Thyroid gland (tissue), 4 donors: Measurements from ENCODE around the gene RNF220. TPM values are rescaled to one million over a fixed set of nuclear protein-coding genes. Genes with fewer than 3 reads are reported as not detected.
"Not testable (repeated sequence)": the region's sequence is repeated elsewhere in the genome, so short reads cannot be mapped to it uniquely, and the experiment has no call there.

Source experiments
- DNase-seq, 2 donors: peaks; one replicate each; pipeline ENCODE4 v3.0.0-alpha.2; 2019
- H3K27ac ChIP-seq, 3 donors: fragments of 200-600 bp; sonication (generic); 1 replicate in 2 of 3; 2 replicates in 1 of 3; pipeline ENCODE4 v1.5.1; 2016 to 2019; ENCODE audit warnings: mild to moderate bottlenecking in 1 of 3, moderate library complexity in 1 of 3
- H3K27me3 ChIP-seq: fragments of 200-600 bp; sonication (generic); one replicate; pipeline ENCODE4 v1.5.1; 2019
- H3K36me3 ChIP-seq, 2 donors: fragments of 200-600 bp; sonication (generic); one replicate each; pipeline ENCODE4 v1.5.1; 2016 to 2019
- H3K4me1 ChIP-seq, 2 donors: fragments of 200-600 bp; sonication (generic); one replicate each; pipeline ENCODE4 v1.5.1; 2017 to 2019
- H3K4me3 ChIP-seq, 3 donors: fragments of 200-600 bp; sonication (generic); replicated peaks in 1 of 3; 1 replicate in 2 of 3; 2 replicates in 1 of 3; pipeline ENCODE4 v1.5.1; 2016; ENCODE audit warnings: mild to moderate bottlenecking in 1 of 3
- H3K9me3 ChIP-seq: fragments of 200-600 bp; sonication (generic); one replicate; pipeline ENCODE4 v1.5.1; 2017
- POLR2A ChIP-seq, 2 donors: fragments of 450-650 bp; IDR thresholded peaks; one replicate each; pipeline ENCODE4 v1.6.1; 2017; ENCODE audit warnings: antibody characterized with exemption in 2 of 2, mild to moderate bottlenecking in 2 of 2, moderate library complexity in 1 of 2
- WGBS, 2 donors: methylation state at CpG; one replicate each; pipeline ENCODE4 v1.1.5; 2017; 5-methylcytosine and 5-hydroxymethylcytosine counted together
- intact Hi-C: fragments of 100-400 bp; cut with DNase I; formaldehyde crosslinking; loops from one replicate; pipeline ENCODE4 v1.15.1; 2023
- total RNA-seq, 4 donors: library from RNA; depleted of rRNA; stranded (reverse); fragments of >200 nt; gene quantifications; one replicate each; pipeline ENCODE4 v1.2.3, GENCODE V29; 2016
- TF ChIP-seq, protein P1 (sequence below), 6 experiments: fragments of 200-600 bp in 3 of 6; fragments of 450-650 bp in 3 of 6; sonication (generic) in 3 of 6; IDR thresholded peaks; one replicate each; pipeline ENCODE4 v1.5.1; 2016 to 2019; ENCODE audit warnings: antibody characterized with exemption in 6 of 6, mild to moderate bottlenecking in 2 of 6, inconsistent platforms in 1 of 6, moderate library complexity in 1 of 6

The RNF220 gene
- total RNA-seq, 4 donors from 2014 or later = 88.7 to 117 (median 102) TPM

DNA sequence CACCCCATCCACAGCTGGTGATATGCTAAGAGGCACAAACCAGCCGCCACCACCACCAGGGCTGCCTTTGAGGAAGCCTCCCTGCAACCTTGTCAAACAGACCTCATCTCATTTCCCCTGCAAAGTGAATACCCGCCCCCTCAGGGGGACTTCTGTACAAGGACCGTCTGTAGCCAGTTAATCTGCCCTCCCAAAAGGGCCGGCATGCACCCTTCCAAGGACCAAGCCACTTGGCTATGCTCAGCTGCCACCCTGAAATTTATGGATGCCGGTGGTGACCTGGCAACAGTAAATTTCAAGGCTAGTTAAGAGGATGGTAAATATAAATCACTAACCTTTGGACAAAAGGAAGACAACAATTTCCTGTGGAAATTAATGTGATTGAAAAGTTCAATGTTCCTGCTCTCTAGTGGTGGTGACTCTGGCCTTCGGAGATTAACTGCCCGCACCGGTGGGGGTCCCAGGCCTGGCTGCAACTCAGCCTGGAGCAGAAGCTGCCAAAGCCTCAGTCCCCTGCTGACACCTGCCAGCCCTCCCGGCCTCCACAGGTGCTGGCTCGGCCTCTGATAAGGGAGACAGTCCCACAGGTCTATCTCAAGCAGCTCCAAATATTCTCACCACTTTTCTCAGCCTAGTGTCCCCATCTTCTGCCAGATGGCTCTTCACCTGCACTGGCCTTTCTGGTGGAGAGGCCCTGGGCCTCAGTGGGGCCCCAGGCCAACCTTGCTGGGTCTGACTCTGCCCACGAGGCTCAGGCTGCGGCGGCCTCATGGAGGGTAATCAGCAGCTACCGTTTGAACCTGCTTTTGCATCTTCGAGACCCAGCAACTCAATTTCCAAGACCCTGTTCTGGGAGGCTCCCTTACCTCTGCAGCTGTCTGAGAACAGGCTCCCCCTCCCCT is 257.0 kb downstream of the RNF220 start:
- TF ChIP-seq, protein P1, sequence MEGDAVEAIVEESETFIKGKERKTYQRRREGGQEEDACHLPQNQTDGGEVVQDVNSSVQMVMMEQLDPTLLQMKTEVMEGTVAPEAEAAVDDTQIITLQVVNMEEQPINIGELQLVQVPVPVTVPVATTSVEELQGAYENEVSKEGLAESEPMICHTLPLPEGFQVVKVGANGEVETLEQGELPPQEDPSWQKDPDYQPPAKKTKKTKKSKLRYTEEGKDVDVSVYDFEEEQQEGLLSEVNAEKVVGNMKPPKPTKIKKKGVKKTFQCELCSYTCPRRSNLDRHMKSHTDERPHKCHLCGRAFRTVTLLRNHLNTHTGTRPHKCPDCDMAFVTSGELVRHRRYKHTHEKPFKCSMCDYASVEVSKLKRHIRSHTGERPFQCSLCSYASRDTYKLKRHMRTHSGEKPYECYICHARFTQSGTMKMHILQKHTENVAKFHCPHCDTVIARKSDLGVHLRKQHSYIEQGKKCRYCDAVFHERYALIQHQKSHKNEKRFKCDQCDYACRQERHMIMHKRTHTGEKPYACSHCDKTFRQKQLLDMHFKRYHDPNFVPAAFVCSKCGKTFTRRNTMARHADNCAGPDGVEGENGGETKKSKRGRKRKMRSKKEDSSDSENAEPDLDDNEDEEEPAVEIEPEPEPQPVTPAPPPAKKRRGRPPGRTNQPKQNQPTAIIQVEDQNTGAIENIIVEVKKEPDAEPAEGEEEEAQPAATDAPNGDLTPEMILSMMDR (IDR thresholded peaks at IDR 0.05) = no peak
- TF ChIP-seq POLR2A (IDR thresholded peaks at IDR 0.05) = no peak
- H3K9me3 ChIP-seq = no peaks in the 10 kb centered on the region
- peaks cover 0 to 13% of the 10 kb centered on the region in 2 donors for H3K4me1 ChIP-seq
- intact Hi-C loops = no loop called here
- no peak overlapping the region for H3K4me3 ChIP-seq
- WGBS, 2 donors = 70 to 72% methylated on average over 15 of the region's 15 CpGs
- H3K27ac ChIP-seq = no peak overlapping the region
- H3K36me3 ChIP-seq = no peaks in the 10 kb centered on the region
- H3K27me3 ChIP-seq = no peaks in the 10 kb centered on the region
- peak in 1 of 2 donors; percentile 35 for DNase-seq

DNA sequence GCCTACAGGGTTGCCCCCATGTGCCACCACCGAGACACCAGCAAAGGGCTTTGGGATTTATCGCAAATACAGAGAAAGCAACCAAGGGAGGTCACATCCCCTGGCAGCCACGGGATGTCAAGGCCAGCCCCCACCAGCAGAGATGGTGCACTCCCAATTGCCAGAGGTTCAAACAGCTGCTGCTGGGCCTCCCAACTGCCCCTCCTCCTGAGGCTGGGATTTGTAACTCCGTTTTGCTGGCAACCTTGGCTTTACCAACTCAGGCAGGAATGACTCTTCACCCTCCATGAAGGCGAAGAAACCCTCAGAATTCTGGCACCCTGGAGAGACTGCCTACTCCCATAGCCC is 257.6 kb downstream of the RNF220 start:
- no peak for TF ChIP-seq POLR2A (IDR thresholded peaks at IDR 0.05)
- TF ChIP-seq, protein P1 (IDR thresholded peaks at IDR 0.05) = no peak
- Histone ChIP-seq H3K27me3 (no peaks in the 10 kb centered on the region), H3K4me3 (no peak overlapping the region), H3K36me3 (no peaks in the 10 kb centered on the region), H3K27ac (no peak overlapping the region), H3K9me3 (no peaks in the 10 kb centered on the region), H3K4me1 (peaks cover 0 to 13% of the 10 kb centered on the region in 2 donors)
- no peak for DNase-seq
- intact Hi-C loops = no loop called here
- 71 to 79% methylated on average over 3 to 5 of the region's 5 CpGs for WGBS, 2 donors

DNA sequence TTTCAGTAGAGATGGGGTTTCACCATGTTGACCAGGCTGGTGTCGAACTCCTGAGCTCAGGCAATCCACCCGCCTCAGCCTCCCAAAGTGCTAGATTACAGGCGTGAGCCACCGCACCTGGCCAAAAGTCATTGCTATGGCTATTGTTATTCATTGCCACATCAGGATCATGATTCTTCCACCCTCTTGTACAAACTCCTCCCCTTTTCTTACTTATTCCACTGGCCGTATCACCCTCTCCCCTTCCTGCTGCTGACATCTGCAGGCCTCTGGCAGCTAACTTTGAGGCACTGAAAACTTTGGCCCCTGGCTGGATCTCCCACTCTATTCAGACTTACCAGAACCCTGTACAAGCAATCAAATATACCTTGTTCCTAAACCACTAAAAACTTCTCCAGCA is 258.4 kb downstream of the RNF220 start:
- H3K27me3 ChIP-seq = no peaks in the 10 kb centered on the region
- no peak overlapping the region for H3K4me3 ChIP-seq
- no peak for DNase-seq
- 95 to 98% methylated on average over 5 of the region's 5 CpGs for WGBS, 2 donors
- no peak overlapping the region for H3K27ac ChIP-seq
- H3K36me3 ChIP-seq = no peaks in the 10 kb centered on the region
- TF ChIP-seq, protein P1 (IDR thresholded peaks at IDR 0.05) = no peak
- no peak for TF ChIP-seq POLR2A (IDR thresholded peaks at IDR 0.05)
- intact Hi-C loops = no loop called here
- H3K4me1 ChIP-seq = peaks cover 0 to 13% of the 10 kb centered on the region in 2 donors
- no peaks in the 10 kb centered on the region for H3K9me3 ChIP-seq

DNA sequence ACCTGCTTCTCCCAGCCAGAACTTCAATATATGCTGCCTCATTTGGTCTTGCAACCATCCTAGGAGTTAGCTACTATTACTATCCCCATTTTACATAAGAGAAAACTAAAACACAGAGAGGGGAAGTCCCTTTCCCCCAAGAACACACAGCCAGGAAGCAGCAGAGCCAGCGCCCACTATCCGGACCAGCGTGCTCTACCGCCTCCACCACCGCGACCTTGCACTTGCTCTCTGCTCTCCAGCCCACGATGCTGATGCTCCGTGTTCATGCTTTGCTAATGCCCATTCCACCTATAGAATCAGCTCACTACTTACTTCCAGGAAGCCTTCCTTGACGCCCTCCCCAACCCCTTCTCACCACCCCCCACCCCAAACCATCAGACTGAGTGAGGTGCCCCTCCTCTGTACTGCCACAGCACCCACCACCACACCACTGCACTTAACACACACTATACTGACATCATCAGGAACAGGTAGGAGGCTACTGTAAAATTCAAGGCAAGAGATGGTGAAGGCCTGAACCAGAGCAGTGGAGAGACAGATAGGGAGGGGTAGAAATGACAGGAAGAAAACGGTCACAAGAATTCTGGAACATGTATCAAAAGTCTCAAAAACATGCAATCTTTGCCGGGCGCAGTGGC is 259.8 kb downstream of the RNF220 start:
- TF ChIP-seq POLR2A (IDR thresholded peaks at IDR 0.05) = no peak
- TF ChIP-seq, protein P1 (IDR thresholded peaks at IDR 0.05) = no peak
- DNase-seq = no peak
- H3K4me1 ChIP-seq = peaks cover 0 to 12% of the 10 kb centered on the region in 2 donors
- H3K9me3 ChIP-seq = no peaks in the 10 kb centered on the region
- H3K27me3 ChIP-seq = no peaks in the 10 kb centered on the region
- no peaks in the 10 kb centered on the region for H3K36me3 ChIP-seq
- H3K27ac ChIP-seq = no peak overlapping the region
- no peak overlapping the region for H3K4me3 ChIP-seq
- intact Hi-C loops = no loop called here
- 92 to 93% methylated on average over 12 of the region's 12 CpGs for WGBS, 2 donors

DNA sequence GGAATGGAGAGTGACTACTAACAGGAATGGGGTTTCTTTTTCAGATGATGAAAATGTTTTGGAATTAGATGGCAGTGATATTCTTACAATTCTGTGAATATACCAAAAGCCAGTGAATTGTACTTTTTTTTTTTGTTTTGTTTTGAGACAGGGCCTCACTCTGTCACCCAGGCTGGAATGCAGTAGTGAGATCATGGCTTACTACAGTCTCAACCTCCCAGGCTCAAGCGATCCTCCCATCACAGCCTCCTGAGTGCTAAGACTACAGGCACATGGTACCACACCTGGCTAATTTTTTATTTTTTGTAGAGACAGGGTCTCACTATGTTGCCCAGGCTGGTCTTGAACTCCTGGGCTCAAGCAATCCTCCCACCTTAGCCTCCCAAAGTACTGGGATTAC is 261.7 kb downstream of the RNF220 start:
- 96 to 100% methylated on average over 1 of the region's 1 CpG for WGBS, 2 donors
- intact Hi-C loops, H3K27me3 ChIP-seq, H3K36me3 ChIP-seq, H3K27ac ChIP-seq, DNase-seq, H3K4me1 ChIP-seq, H3K9me3 ChIP-seq, H3K4me3 ChIP-seq: not testable (repeated sequence)
